ENCODE results near the gene CDKAL1. TPM values are rescaled to one million over a fixed set of nuclear protein-coding genes. Genes with fewer than 3 reads are reported as not detected.

The CDKAL1 gene
- total and polyA plus RNA-seq, 2 of the 8 experiments (the other 6 are each of a cell fraction or from before 2014, with no cell fraction given) = 8.4 to 24.6 TPM

GRCh38 chr6:21095462-21095861 lies 561.2 kb downstream of the CDKAL1 start:
- H3K9ac ChIP-seq (replicated peaks in 1 of 4; ENCODE audit: extremely low read depth in 1 of 4, low read depth in 3 of 4, low read length in 3 of 4) = no peak overlapping the region
- H3K14ac ChIP-seq (ENCODE audit: insufficient read length) = no peak overlapping the region
- H3K4ac ChIP-seq (replicated peaks; ENCODE audit: insufficient read length, low read depth, low read length) = no peak overlapping the region
- WGBS, 2 experiments (ENCODE audit: extremely low coverage in 1 of 2, insufficient coverage in 1 of 2, insufficient read length in 1 of 2, insufficient replicate concordance in 2 of 2, low coverage in 1 of 2, low lambda C conversion rate in 2 of 2, missing lambda C conversion rate in 1 of 2) = 91% methylated on average over 2 of the region's 2 CpGs; no CpG with 5 or more reads in 1 of the 2 experiments
- H3K9me3 ChIP-seq (ENCODE audit: insufficient read depth in 2 of 2, low read depth in 1 of 2, low read length in 1 of 2) = no peaks in the 10 kb centered on the region
- peaks cover 1 to 8% (median 8%) of the 10 kb centered on the region in 4 experiments; a peak in 4 of 7 replicates for H3K4me1 ChIP-seq (replicated peaks in 1 of 4; ENCODE audit: control insufficient read depth in 3 of 4, insufficient read depth in 4 of 4, low read length in 3 of 4)
- no peaks in the 10 kb centered on the region for H3K27me3 ChIP-seq (replicated peaks in 1 of 4; ENCODE audit: control insufficient read depth in 3 of 4, extremely low read depth in 1 of 4, insufficient read depth in 3 of 4, low read length in 3 of 4)
- H4K8ac ChIP-seq (ENCODE audit: extremely low read depth, insufficient read depth, low read length) = no peak overlapping the region
- no peak overlapping the region for H2BK20ac ChIP-seq (ENCODE audit: low read length)
- no peak overlapping the region for H4K5ac ChIP-seq (ENCODE audit: insufficient read length, low read depth, low read length)
- H3K56ac ChIP-seq (replicated peaks; ENCODE audit: insufficient read length, low read depth, low read length) = no peak overlapping the region
- H3K23ac ChIP-seq (ENCODE audit: insufficient read length) = no peak overlapping the region
- FAIRE-seq = no peak
- no peak overlapping the region for H2BK120ac ChIP-seq (replicated peaks; ENCODE audit: low read depth, low read length)
- no peak overlapping the region for H3K27ac ChIP-seq (ENCODE audit: low read depth, low read length)
- H2AK5ac ChIP-seq (ENCODE audit: low read depth, low read length) = no peak overlapping the region
- H3K36me3 ChIP-seq (ENCODE audit: control insufficient read depth in 2 of 4, insufficient read depth in 4 of 4, low read length in 3 of 4) = no peaks in the 10 kb centered on the region
- no peak overlapping the region for H2AFZ ChIP-seq (ENCODE audit: low read length)
- H2BK12ac ChIP-seq (ENCODE audit: low read depth, low read length) = no peak overlapping the region
- no peak overlapping the region for H3K4me3 ChIP-seq (ENCODE audit: extremely low read depth in 1 of 4, insufficient read depth in 2 of 4, low read depth in 3 of 4, low read length in 4 of 4)
- H3K79me2 ChIP-seq (ENCODE audit: control insufficient read depth in 1 of 2, insufficient read depth in 2 of 2, low read length in 2 of 2) = no peaks in the 10 kb centered on the region
- H4K20me1 ChIP-seq (replicated peaks in 1 of 2; ENCODE audit: control insufficient read depth in 1 of 2, insufficient read depth in 2 of 2, low read length in 2 of 2) = no peaks in the 10 kb centered on the region
- no peak overlapping the region for H3K4me2 ChIP-seq (ENCODE audit: insufficient read depth in 1 of 2, low read depth in 2 of 2, low read length in 2 of 2)
- CTCF ChIA-PET (ENCODE audit: partially characterized antibody) = interaction anchor here (0.8 to 1.0 kb wide), 2 partner anchors 20 to 1233 kb away, joined by 3 read pairs; no protein-coding TSS in a partner anchor
- DNase-seq (ENCODE audit: low read depth in 1 of 2, low spot score in 2 of 2) = no peak
- H3K23me2 ChIP-seq (ENCODE audit: low read depth, low read length) = no peaks in the 10 kb centered on the region
- POLR2A ChIA-PET (ENCODE audit: partially characterized antibody) = interaction anchor here (0.7 kb wide), 1 partner anchor 32 kb away, joined by 3 read pairs; no protein-coding TSS in a partner anchor
- no peaks in the 10 kb centered on the region for H3K79me1 ChIP-seq (ENCODE audit: low read depth, low read length)
- no peak overlapping the region for H2BK15ac ChIP-seq (ENCODE audit: low read length)
- no peak overlapping the region for H4K91ac ChIP-seq (replicated peaks; ENCODE audit: insufficient read length, low read length)
- H2BK5ac ChIP-seq (ENCODE audit: low read depth, low read length) = no peak overlapping the region
- H3K18ac ChIP-seq (ENCODE audit: extremely low read depth, low read length) = no peak overlapping the region
- no peak for TF ChIP-seq HDAC6 (IDR thresholded peaks at IDR 0.05; ENCODE audit: low read depth, low read length)
- TF ChIP-seq, protein P1, sequence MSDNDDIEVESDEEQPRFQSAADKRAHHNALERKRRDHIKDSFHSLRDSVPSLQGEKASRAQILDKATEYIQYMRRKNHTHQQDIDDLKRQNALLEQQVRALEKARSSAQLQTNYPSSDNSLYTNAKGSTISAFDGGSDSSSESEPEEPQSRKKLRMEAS (IDR thresholded peaks at IDR 0.05) = no peak

All from H1 (cell line).